HG03342 (cell line): ENCODE data around the gene INSIG1.

Experiments used
- ATAC-seq: cut with Tn5 transposase; IDR thresholded peaks from one replicate; pipeline ENCODE4 v1.9.1; 2021; ENCODE audit warnings: mild to moderate bottlenecking, moderate library complexity; ENCODE audit not compliant: unreplicated experiment

INSIG1 gene

GRCh38 chr7:155297517-155298287 lies at the start of gene INSIG1:
Gene INSIG1, plus strand, starts transcription at chr7:155297878. Its CDS starts 408 bp downstream, at chr7:155298286.
- peak; percentile 63 for ATAC-seq

- no peak for ATAC-seq
These were observed 49.3 kb upstream of the INSIG1 start for GRCh38 chr7:155248366-155248756.

DNA sequence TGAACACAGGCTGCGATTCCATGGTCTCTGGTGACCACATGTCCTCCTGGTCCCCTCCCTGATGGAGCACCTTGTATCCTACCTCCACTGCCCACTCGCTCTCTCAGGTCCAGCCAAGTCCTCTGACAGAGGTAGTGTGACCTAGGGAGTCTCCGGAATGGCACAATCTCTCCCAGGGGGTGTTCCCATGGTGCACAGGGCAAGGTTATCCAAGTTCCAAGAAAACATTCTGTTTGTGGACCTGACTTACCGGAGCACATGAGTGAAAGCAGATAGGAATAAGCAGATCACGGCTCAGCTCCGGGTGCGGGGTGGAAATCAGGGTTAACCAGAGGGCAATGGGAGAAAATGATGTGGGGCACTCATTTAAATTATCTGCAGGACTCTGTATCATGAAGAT lies 45.8 kb upstream of the INSIG1 start:
- no peak for ATAC-seq

DNA sequence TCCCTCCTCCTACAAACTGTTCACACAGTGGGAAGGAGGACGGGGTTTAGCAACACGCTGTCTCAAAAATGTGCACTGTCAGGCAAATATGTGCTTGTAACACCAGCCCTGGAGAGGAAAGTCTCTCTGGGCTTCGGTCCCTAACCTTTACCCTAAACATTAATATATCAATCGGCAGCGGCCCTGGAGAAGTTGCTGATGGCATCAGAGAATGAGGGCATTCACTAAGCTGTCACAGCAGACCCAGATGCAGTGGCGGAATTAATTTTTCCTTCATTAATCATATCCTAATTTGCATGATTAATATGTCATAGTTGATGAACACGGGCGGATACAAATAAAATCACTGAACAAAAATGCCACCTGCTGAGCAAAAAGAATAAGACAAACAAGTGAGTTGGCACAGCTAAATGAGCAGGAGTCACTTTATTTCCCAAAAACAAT lies 45.2 kb upstream of the INSIG1 start:
- no peak for ATAC-seq

DNA sequence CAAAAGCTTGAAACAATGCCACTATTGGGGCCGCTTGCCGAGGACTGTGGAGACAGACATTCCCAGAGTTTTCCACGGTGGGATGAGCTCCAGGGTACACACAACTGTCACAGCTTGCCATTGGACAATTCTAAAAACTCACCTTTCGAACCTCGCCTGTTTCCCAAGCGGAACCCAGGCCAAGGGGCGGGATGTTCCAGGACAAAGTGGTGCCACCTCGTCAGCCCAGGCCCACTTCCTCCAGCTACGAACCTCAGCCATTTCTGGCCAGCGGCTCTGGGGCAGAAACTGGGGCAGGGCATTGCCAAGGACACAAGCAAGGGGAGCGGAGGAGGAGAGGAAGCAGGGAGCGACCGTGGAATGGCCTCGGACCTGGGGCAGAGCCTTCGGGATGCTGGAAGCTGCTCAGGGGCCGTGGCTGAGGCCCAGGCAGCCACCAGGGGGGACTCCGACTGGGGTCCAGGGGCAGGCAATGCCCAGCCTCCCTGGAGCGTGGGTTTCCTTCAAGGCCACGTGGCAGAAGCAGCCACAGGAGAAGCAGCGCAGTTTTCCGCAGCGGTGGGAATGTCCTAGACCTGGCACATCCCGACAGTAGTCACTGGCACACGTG lies 44.7 kb upstream of the INSIG1 start:
- no peak for ATAC-seq

DNA sequence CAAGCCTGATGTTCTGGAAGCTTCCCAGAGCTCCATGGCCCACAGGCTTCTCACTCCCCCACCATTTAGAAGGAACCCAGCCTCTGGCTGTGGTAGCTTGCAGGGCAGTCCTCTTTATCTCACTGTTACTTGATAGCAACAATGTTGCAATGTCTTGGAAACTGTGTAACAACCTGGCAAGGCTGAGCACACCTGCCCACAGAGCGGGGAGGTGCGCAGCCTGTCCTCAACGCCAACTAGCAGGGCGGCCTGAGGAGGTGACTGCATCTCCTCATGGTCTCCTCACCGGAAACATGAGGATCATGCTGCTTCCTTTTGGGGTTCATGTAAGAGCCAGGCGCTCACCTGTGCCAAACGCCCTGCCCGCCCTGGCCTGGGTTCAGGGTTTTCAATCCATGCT lies 43.7 kb upstream of the INSIG1 start:
- no peak for ATAC-seq

DNA sequence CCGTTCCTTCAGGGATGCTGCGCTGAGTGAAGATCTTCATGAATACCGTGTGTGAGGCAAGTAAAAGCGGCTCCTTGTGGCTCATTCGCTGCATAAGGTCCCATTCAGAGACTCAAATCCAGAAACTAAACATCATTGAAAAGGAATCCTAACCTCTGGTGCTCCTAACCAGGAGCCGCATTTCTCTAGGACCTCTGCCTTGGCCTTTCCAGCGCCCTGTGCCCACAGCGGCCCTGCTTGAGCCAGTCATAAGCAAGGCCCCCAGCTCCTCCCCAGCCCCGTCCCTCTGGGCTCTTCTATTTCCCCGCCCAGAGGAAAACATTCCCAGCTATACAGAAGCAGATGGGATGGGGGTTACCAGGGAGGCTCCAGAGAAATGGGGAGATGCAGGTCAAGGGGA lies 42.6 kb upstream of the INSIG1 start:
- no peak for ATAC-seq

DNA sequence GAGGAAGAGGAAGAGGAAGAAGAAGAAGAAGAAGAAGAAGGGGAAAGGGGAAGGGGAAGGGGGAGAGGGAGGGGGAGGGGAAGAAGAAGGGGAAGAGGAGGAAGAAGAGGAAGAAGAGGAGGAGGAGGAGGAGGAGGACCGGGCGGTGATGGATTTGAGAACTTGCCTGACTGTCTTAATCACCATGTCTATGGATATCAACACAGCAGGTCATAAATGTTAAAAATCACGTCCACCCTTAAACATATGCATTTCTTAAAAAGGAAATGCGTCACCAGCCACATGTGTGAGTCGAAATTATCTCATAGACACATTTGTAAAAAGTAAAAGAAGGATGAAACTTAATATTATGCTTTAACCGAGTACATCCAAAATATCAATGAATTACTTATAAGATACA lies 42.1 kb upstream of the INSIG1 start:
- ATAC-seq: no peak

DNA sequence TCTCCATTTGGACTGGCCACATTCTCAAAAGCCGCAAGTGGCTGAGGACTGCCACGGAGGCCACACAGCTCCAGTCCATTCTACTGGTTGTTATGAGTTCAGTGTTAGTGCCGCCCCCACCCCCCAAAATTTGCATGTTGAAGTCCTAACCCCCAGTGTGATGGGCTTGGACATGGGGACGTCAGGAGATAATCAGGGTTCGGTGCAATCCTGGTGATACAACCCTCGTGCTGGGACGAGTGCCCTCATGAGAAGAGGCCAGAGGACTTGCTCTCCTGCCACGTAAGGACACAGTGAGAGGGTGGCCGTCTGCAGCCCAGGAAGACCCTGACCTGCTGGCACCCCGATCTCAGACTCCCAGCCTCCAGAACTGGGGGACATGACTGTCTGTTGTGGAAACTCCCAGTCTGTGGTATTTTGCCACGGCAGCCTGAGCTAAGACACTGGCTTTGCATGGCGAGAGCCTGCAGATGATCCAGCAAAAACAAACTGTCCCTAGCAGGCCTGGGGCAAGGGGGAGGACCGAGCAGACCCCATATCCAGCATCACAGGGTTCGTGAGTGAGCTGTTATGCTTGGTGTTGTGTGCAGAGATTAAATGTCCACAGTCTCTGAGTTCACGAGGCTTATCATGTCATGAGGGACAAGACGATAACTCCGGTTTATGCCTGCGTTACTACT lies 41.5 kb upstream of the INSIG1 start:
- ATAC-seq: no peak

- ATAC-seq: no peak
These were observed 40.8 kb upstream of the INSIG1 start for GRCh38 chr7:155256761-155257481.

GRCh38 chr7:155257482-155258225 lies 40.0 kb upstream of the INSIG1 start:
- ATAC-seq: no peak

DNA sequence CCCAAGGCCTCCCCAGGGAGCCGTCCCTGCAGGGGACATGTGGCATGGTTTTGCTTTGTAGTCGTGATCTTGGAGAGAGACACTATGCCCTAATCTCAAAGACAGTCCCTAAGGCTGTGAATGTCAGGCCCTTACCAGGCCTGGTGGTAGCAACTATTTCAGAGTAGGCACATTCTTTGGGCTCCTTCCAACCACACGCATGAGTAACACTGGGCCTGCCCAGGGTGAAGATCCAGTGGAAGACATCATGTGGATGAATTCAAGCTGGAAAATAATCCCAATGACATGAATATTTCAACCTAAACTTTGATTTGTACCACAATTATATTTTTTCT lies 39.5 kb upstream of the INSIG1 start:
- no peak for ATAC-seq

DNA sequence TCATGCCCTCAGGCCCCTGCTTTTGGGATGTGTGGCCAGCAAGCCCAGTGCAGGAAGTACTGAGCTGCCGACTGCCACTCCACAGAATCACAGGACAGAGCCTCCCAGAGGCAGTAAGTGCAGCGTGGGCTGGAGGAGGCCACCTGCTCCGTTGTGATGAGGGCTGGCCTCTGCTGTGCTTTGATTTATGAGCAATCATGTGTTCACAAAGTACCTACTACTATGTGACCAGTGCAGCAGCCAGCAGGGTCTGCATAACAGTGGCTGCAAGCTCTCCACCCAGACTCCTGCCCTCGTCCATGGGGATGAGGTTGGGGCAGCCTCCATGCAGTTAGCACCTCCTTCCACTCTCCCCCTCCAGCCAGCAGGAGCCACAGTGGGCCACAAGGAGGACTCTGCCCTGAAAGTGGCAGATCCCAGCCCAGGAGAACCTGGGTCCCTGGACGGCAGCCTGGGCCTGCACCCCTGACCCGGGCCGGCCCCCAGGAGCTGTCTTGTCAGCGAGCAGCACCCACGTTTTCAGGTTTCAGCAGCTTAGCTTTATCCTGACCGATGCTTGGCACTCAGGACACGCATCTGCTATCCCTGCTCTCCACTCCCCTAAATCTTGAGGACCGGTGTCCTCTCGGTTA lies 37.7 kb upstream of the INSIG1 start:
- no peak for ATAC-seq

GRCh38 chr7:155260498-155260872 lies 37.2 kb upstream of the INSIG1 start:
- no peak for ATAC-seq

- no peak for ATAC-seq
These were observed 36.4 kb upstream of the INSIG1 start for GRCh38 chr7:155261031-155261985.

DNA sequence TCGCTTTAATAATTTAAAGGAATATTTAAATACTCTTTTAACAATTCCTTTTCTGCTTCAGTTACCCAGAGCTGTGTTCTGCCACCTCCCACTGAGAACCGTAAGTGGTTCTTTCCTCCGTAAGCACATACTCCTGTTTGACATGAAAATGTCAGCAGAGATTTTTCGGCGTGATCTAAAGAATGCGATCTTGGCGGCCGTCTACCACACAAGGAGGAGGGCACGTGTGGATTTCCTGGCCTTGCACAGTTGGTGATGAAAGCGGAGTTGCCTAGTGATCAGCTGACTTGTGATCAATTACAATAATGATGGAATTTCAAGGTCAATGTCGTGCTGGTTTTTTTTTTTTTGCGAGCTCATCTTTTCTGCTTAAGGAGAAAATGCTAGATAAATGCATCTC lies 35.6 kb upstream of the INSIG1 start:
- no peak for ATAC-seq

DNA sequence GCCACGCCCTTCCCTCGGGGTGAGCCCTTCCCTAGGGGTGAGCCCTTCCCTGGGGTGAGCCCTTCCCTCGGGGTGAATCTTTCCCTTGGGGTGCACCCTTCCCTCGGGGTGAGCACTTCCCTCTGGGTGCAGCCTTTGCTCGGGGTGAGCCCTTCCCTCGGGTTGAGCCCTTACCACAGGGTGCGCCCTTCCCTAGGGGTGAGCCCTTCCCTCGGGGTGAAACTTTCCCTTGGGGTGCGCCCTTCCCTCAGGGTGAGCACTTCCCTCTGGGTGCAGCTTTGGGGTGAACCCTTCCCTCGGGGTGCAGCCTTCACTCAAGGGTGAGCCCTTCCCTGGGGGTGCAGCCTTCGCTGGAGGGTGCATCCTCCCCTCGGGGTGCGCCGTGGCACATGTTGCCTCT lies 34.6 kb upstream of the INSIG1 start:
- ATAC-seq: no peak

- no peak for ATAC-seq
These were observed 34.0 kb upstream of the INSIG1 start for GRCh38 chr7:155263581-155264143.

DNA sequence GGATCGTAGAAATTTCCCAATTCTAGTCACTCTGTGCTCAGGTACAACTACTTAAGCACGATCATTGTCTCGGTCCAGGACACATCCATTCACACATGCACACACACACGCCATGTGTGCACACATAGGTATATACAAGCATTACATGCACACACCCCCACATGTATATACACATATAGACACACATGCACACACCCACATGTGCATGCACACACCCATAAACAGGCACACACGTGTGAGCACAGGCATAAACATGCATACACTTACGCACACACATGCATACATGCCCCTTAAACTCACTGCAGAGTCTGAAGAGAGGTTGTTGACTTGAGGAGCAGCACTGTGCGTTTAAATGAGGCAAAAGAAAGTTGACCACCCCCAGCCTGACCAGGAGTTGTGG lies 32.5 kb upstream of the INSIG1 start:
- ATAC-seq: no peak
